GM21786 (cell line): ENCODE results near the gene TUFT1.
"Not testable (repeated sequence)": the region's sequence is repeated elsewhere in the genome, so short reads cannot be mapped to it uniquely, and the experiment has no call there.

Experiments used
- ATAC-seq: cut with Tn5 transposase; IDR thresholded peaks from one replicate; pipeline ENCODE4 v1.9.1; 2021; ENCODE audit not compliant: unreplicated experiment

The TUFT1 gene

GRCh38 chr1:151512326-151512725, 27.8 kb upstream of the TUFT1 start:
- no peak for ATAC-seq

GRCh38 chr1:151512801-151513625, 27.1 kb upstream of the TUFT1 start:
- ATAC-seq, result no peak

- ATAC-seq, result no peak
Measured at GRCh38 chr1:151513626-151514121, 26.4 kb upstream of the TUFT1 start.

- ATAC-seq, result no peak
Measured at GRCh38 chr1:151514366-151514765, 25.7 kb upstream of the TUFT1 start.

- ATAC-seq, result no peak
Measured at GRCh38 chr1:151515265-151515664, 24.8 kb upstream of the TUFT1 start.

- ATAC-seq, result no peak
Measured at GRCh38 chr1:151516031-151516511, 24.0 kb upstream of the TUFT1 start.

GRCh38 chr1:151518431-151518830, 21.7 kb upstream of the TUFT1 start:
- ATAC-seq, result no peak

GRCh38 chr1:151518936-151519335, 21.2 kb upstream of the TUFT1 start:
- ATAC-seq, result no peak

- no peak for ATAC-seq
Measured at GRCh38 chr1:151519667-151520066, 20.4 kb upstream of the TUFT1 start.

- no peak for ATAC-seq
Measured at GRCh38 chr1:151520359-151520758, 19.8 kb upstream of the TUFT1 start.

GRCh38 chr1:151522427-151522826, 17.7 kb upstream of the TUFT1 start:
- not testable (repeated sequence) for ATAC-seq

GRCh38 chr1:151523326-151523725, 16.8 kb upstream of the TUFT1 start:
- ATAC-seq, result no peak

- no peak for ATAC-seq
Measured at GRCh38 chr1:151524736-151525135, 15.4 kb upstream of the TUFT1 start.

GRCh38 chr1:151526735-151527525, 13.2 kb upstream of the TUFT1 start:
- no peak for ATAC-seq

- no peak for ATAC-seq
Measured at GRCh38 chr1:151529211-151529702, 10.9 kb upstream of the TUFT1 start.

- no peak for ATAC-seq
Measured at GRCh38 chr1:151529781-151530180, 10.3 kb upstream of the TUFT1 start.

- no peak for ATAC-seq
Measured at GRCh38 chr1:151530461-151530860, 9.6 kb upstream of the TUFT1 start.

- ATAC-seq, result no peak
Measured at GRCh38 chr1:151533870-151534269, 6.2 kb upstream of the TUFT1 start.

GRCh38 chr1:151534662-151535278, 5.3 kb upstream of the TUFT1 start:
- ATAC-seq, result no peak

GRCh38 chr1:151535326-151536271, 4.5 kb upstream of the TUFT1 start:
- ATAC-seq, result no peak
